NCI-H2107 treated with DMSO at 0.1 percent for 48 hours (cell line): ENCODE measurements around the gene PIAS2.
"Not testable (repeated sequence)": the region's sequence is repeated elsewhere in the genome, so short reads cannot be mapped to it uniquely, and the experiment has no call there.

Experiments used
- DNase-seq: peaks from one replicate; lab custom pipeline; 2025; ENCODE audit not compliant: unreplicated experiment; lab: John Stamatoyannopoulos, UW

PIAS2 gene

GRCh38 chr18:46842583-46842982, 74.7 kb downstream of the PIAS2 start:
- no peak for DNase-seq

GRCh38 chr18:46833899-46834298, 83.4 kb downstream of the PIAS2 start:
- DNase-seq = no peak

- peak; percentile 6 for DNase-seq
These were observed 84.5 kb downstream of the PIAS2 start for GRCh38 chr18:46832849-46833248.

- DNase-seq = not testable (repeated sequence)
These were observed 84.9 kb downstream of the PIAS2 start for GRCh38 chr18:46832422-46832821.

- DNase-seq = no peak
These were observed 85.9 kb downstream of the PIAS2 start for GRCh38 chr18:46831434-46831833.

- no peak for DNase-seq
These were observed 86.7 kb downstream of the PIAS2 start for GRCh38 chr18:46830633-46831032.

- no peak for DNase-seq
These were observed 87.4 kb downstream of the PIAS2 start for GRCh38 chr18:46829947-46830346.

- DNase-seq = no peak
These were observed 87.8 kb downstream of the PIAS2 start for GRCh38 chr18:46829531-46829930.

GRCh38 chr18:46821856-46822711, 95.2 kb downstream of the PIAS2 start:
- DNase-seq = no peak

- no peak for DNase-seq
These were observed 96.4 kb downstream of the PIAS2 start for GRCh38 chr18:46820863-46821262.

GRCh38 chr18:46815661-46816060, 101.6 kb downstream of the PIAS2 start:
- no peak for DNase-seq

- DNase-seq = no peak
These were observed 102.9 kb downstream of the PIAS2 start for GRCh38 chr18:46814399-46814798.

- no peak for DNase-seq
These were observed 105.0 kb downstream of the PIAS2 start for GRCh38 chr18:46812311-46812710.

- DNase-seq = no peak
These were observed 106.8 kb downstream of the PIAS2 start for GRCh38 chr18:46810481-46811000.

- peak; percentile 12 for DNase-seq
These were observed 108.2 kb downstream of the PIAS2 start for GRCh38 chr18:46809145-46809544.

- DNase-seq = not testable (repeated sequence)
These were observed 121.4 kb downstream of the PIAS2 start for GRCh38 chr18:46795945-46796344.

- DNase-seq = no peak
These were observed 122.7 kb downstream of the PIAS2 start for GRCh38 chr18:46794607-46795006.

- peak; percentile 61 for DNase-seq
These were observed 123.7 kb downstream of the PIAS2 start for GRCh38 chr18:46793565-46793964.

GRCh38 chr18:46789088-46789487, 128.2 kb downstream of the PIAS2 start:
- no peak for DNase-seq

- no peak for DNase-seq
These were observed 129.6 kb downstream of the PIAS2 start for GRCh38 chr18:46787674-46788073.

- DNase-seq = no peak
These were observed 144.9 kb downstream of the PIAS2 start for GRCh38 chr18:46772357-46772756.

- DNase-seq = no peak
These were observed 146.2 kb downstream of the PIAS2 start for GRCh38 chr18:46771141-46771540.

GRCh38 chr18:46770708-46771107, 146.6 kb downstream of the PIAS2 start:
- DNase-seq = no peak
